ENCODE data around the gene FAM98C.
"Not testable (repeated sequence)": the region's sequence is repeated elsewhere in the genome, so short reads cannot be mapped to it uniquely, and the experiment has no call there.

FAM98C gene

GRCh38 chr19:38395381-38396114 is 7.3 kb upstream of the FAM98C start:
- DNase-seq (ENCODE audit: low read depth in 3 of 3), result peak in 1 of 3 experiments; percentile 43

GRCh38 chr19:38399081-38399480 is 3.8 kb upstream of the FAM98C start:
- DNase-seq (ENCODE audit: low read depth in 3 of 3), result no peak

- DNase-seq (ENCODE audit: low read depth in 3 of 3), result no peak
These were observed 3.4 kb upstream of the FAM98C start for GRCh38 chr19:38399537-38399936.

- DNase-seq (ENCODE audit: low read depth in 3 of 3), result no peak
These were observed 2.5 kb upstream of the FAM98C start for GRCh38 chr19:38400361-38400760.

- DNase-seq (ENCODE audit: low read depth in 3 of 3), result no peak
These were observed 1.7 kb upstream of the FAM98C start for GRCh38 chr19:38401148-38401547.

- no peak for DNase-seq (ENCODE audit: low read depth in 3 of 3)
These were observed 298 bp upstream of the FAM98C start for GRCh38 chr19:38402623-38402966.

- no peak for DNase-seq (ENCODE audit: low read depth in 3 of 3)
These were observed 2.0 kb downstream of the FAM98C start for GRCh38 chr19:38404858-38405257.

GRCh38 chr19:38405276-38405675 is 2.4 kb downstream of the FAM98C start:
- no peak for DNase-seq (ENCODE audit: low read depth in 3 of 3)

GRCh38 chr19:38409631-38410133 is 6.8 kb downstream of the FAM98C start:
- DNase-seq (ENCODE audit: low read depth in 3 of 3), result no peak

- not testable (repeated sequence) for DNase-seq (ENCODE audit: low read depth in 3 of 3)
These were observed 7.5 kb downstream of the FAM98C start for GRCh38 chr19:38410407-38410806.

- no peak for DNase-seq (ENCODE audit: low read depth in 3 of 3)
These were observed 8.3 kb downstream of the FAM98C start for GRCh38 chr19:38411041-38411712.

GRCh38 chr19:38411898-38412297 is 9.0 kb downstream of the FAM98C start:
- DNase-seq (ENCODE audit: low read depth in 3 of 3), result not testable (repeated sequence)

GRCh38 chr19:38412491-38412890 is 9.6 kb downstream of the FAM98C start:
- no peak for DNase-seq (ENCODE audit: low read depth in 3 of 3)

GRCh38 chr19:38412961-38413360 is 10.1 kb downstream of the FAM98C start:
- DNase-seq (ENCODE audit: low read depth in 3 of 3), result no peak

- DNase-seq (ENCODE audit: low read depth in 3 of 3), result no peak
These were observed 10.5 kb downstream of the FAM98C start for GRCh38 chr19:38413416-38413815.

GRCh38 chr19:38417146-38417543 is 14.3 kb downstream of the FAM98C start:
- no peak for DNase-seq (ENCODE audit: low read depth in 3 of 3)

GRCh38 chr19:38417544-38418506 is 14.9 kb downstream of the FAM98C start:
- DNase-seq (ENCODE audit: low read depth in 3 of 3), result peak in 1 of 3 experiments; percentile 35

GRCh38 chr19:38420935-38421334 is 18.0 kb downstream of the FAM98C start:
- no peak for DNase-seq (ENCODE audit: low read depth in 3 of 3)

- DNase-seq (ENCODE audit: low read depth in 3 of 3), result no peak
These were observed 19.0 kb downstream of the FAM98C start for GRCh38 chr19:38421856-38422255.

GRCh38 chr19:38422438-38422837 is 19.5 kb downstream of the FAM98C start:
- no peak for DNase-seq (ENCODE audit: low read depth in 3 of 3)

GRCh38 chr19:38424272-38424671 is 21.4 kb downstream of the FAM98C start:
- no peak for DNase-seq (ENCODE audit: low read depth in 3 of 3)

GRCh38 chr19:38425222-38425809 is 22.4 kb downstream of the FAM98C start:
- DNase-seq (ENCODE audit: low read depth in 3 of 3), result no peak
